GM19463 (cell line): ENCODE measurements around the gene OR51S1.
"Not testable (repeated sequence)": the region's sequence is repeated elsewhere in the genome, so short reads cannot be mapped to it uniquely, and the experiment has no call there.

ENCODE experiments used
- ATAC-seq: cut with Tn5 transposase; IDR thresholded peaks from one replicate; pipeline ENCODE4 v1.9.1; 2021; ENCODE audit warnings: mild to moderate bottlenecking, moderate library complexity; ENCODE audit not compliant: unreplicated experiment

Gene OR51S1, protein sequence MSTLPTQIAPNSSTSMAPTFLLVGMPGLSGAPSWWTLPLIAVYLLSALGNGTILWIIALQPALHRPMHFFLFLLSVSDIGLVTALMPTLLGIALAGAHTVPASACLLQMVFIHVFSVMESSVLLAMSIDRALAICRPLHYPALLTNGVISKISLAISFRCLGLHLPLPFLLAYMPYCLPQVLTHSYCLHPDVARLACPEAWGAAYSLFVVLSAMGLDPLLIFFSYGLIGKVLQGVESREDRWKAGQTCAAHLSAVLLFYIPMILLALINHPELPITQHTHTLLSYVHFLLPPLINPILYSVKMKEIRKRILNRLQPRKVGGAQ

DNA sequence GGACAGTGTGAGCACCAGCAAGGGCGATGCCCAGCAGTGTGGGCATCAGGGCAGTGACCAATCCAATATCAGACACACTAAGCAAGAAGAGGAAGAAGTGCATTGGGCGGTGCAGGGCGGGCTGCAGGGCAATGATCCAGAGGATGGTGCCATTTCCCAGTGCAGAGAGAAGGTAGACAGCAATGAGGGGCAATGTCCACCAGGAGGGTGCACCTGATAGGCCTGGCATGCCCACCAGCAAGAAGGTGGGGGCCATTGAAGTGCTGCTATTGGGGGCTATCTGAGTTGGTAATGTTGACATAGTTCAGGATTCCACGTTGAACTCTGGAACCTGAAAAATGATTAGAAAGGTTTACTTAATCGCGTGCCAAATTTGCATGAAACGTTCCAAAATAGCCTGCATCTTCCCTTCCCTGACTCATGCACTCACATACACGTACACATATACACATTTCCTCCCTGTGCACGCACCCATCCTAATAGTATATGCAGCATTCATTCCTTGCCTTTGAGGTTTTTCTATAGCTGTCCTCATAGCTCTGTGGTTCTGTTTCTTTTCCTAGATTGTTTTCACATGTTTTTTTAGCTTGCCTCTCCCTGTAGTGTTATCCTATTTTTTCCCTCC lies at the start of gene OR51S1:
TSS of gene OR51S1 (minus strand) at position 301 of the 625 bp plus-strand sequence. CDS start at position 301, 0 bp downstream.
- no peak for ATAC-seq

DNA sequence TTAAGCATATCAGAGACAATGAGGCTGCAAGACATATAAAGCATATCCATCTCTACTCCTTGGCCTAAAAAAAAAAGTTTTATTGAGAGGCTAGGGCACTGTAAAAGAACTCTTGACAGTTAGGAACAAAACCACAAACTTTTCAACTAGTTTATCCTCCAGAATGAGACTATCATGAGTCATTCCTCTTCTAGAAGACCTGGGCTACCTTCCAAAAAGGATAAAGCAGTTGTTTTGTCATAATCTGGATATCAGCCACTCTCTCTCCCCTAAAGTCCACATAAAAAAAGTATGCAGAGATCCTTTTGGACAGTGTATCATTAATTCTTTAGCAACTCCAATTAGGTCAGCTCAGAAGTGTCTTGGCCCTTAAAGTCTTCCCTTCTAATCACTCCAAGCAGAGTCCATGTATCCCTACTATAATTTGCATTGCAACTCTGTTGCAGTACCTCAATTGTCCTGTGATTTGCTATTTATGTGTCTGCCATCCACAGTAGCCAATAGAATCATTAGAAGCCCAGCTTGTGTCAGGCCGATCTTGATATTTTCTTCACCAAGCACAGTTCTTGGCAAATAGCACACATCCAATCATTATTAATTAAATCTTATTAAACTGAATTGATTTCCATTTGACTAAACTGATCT lies 43.1 kb upstream of the OR51S1 start:
- ATAC-seq, result no peak

DNA sequence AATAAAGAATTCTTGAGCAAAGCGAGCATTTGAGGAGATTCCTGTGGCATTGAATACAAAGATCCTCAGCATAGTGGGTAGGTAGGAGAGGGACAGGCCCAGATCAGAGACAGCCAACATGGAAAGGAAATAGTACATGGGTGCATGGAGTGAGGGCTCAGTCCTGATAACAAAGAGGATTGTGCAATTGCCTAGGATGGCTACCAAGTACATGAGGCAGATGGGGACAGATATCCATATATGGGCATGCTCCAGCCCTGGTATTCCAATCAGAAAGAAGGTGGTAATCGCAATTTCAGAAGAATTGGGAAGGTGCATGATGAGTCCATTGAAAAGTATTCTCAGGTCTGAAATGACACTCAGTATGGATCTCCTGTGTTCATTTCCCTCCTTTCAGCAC lies 41.3 kb upstream of the OR51S1 start:
- ATAC-seq, result no peak

DNA sequence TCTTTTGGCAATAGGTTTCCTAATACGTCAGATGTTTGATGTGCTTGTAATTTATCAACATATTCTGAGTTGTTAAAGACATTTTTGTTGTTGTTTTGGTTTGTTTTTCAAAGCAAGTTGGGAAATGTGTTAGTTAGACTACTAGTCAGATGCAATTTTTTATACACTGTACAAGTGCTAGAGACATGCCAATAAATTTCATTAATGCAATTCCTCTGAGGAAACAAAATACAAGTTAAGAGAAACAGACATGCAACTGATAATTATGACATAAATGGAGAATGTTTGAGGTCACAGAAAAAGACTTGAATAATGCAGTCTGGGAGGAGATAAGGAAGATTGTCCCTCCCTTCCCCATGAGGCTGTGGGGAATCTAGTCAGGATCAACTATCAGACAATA lies 38.6 kb upstream of the OR51S1 start:
- no peak for ATAC-seq

DNA sequence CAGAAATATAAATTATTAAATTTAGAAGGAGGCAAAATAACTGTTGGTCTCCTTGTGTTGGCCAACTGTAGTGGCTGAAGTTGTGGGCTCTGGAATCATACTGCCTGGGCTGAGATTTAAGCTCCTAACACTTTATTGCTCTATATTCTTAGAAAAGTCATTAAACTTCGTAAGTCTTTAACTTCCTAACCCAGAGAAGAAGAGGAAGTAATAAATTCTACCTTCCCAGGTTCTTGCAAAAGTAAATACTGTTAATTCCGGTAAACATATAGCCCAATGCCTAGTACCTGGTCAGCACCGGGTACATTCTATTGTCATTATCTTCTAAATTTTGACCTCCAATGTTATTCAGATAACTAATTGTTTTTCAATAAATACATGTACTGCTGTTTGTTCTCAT lies 37.2 kb upstream of the OR51S1 start:
- no peak for ATAC-seq

DNA sequence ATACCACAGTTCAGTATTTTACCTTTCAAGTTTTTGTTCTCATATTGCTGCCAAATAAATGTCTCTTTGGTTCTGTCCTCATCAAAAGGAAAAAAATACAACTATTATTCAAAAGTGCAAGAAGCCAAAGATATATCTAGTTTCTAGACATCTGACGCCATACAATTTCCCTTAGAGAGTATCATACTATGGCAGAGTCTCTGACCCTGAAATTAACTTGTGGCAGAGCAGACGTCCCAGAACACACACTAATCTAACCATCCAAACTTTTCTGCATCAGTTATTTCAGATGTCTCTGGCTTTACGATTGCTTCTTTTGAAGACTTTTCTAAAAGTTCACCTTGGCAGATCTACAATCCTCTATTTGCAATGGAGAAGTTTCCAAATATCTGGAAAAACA lies 35.4 kb upstream of the OR51S1 start:
- ATAC-seq, result no peak

DNA sequence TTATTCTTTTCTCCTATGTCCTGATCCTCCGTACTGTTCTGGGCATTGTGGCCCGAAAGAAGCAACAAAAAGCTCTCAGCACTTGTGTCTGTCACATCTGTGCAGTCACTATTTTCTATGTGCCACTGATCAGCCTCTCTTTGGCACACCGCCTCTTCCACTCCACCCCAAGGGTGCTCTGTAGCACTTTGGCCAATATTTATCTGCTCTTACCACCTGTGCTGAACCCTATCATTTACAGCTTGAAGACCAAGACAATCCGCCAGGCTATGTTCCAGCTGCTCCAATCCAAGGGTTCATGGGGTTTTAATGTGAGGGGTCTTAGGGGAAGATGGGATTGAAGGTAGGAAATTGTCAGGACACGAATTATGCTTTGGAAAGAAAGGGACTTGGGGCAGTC lies 33.5 kb upstream of the OR51S1 start:
- ATAC-seq, result no peak

DNA sequence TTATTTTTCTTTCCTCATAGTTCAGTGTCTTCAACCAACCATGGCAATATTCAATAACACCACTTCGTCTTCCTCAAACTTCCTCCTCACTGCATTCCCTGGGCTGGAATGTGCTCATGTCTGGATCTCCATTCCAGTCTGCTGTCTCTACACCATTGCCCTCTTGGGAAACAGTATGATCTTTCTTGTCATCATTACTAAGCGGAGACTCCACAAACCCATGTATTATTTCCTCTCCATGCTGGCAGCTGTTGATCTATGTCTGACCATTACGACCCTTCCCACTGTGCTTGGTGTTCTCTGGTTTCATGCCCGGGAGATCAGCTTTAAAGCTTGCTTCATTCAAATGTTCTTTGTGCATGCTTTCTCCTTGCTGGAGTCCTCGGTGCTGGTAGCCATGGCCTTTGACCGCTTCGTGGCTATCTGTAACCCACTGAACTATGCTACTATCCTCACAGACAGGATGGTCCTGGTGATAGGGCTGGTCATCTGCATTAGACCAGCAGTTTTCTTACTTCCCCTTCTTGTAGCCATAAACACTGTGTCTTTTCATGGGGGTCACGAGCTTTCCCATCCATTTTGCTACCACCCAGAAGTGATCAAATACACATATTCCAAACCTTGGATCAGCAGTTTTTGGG lies 33.0 kb upstream of the OR51S1 start, which contains the start of gene OR51T1:
TSS of gene OR51T1 (plus strand) at position 41 of the 641 bp plus-strand sequence. CDS start at position 41, 0 bp downstream.
- ATAC-seq, result no peak

DNA sequence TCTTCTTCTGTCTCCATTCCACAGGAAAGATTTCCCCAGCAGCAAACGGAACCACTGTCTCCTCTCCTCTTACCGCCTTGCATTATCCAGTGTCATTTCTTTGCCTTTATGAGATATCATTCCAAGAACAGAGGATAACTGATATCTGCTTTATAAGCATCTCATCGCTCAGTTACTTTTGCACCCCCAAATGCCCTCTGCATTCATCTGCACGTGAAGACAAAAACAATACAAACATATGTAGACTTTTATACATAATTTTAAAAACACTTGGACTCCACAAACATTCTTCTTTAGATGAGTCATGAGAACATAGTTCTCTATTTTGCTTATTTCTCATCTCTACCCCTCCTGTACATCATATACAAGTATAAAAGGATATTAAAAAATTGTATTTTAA lies 32.2 kb upstream of the OR51S1 start:
- ATAC-seq, result no peak

DNA sequence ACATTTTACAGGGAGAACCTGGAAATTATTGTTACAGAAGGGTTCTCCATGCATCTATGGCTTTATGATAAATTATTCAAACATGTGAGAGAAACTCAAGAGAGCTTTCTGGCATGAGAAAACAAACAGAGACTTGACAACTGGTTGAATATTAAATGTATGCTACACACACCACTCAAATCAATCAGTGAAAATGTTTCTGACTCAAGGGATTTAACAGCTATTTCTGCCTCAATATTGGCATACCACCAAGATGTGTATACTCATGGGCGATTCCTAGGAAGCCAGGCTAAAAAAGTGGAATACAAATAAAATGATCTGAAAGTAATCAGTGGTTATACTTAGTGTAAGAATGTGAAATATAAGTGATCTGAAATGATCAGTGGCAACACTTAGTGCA lies 16.8 kb upstream of the OR51S1 start:
- no peak for ATAC-seq

DNA sequence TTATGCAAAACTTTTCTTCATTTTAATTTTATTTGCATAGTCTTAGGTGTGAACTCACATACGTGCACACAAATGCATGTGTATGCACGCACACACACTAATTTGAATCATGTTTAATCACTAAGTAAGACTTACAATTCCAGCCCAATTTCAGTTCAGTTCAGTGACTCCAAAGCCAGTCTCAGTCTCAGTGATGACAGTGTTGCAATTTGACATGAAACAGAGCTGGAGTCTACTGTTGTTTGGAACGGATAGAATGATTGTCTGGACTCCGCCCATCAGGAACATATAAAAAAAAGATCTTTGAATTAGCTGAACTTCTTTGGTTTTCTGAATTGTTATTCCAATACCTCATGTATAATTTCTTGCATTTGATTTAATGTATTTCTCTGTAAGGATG lies 14.9 kb upstream of the OR51S1 start:
- ATAC-seq, result no peak

DNA sequence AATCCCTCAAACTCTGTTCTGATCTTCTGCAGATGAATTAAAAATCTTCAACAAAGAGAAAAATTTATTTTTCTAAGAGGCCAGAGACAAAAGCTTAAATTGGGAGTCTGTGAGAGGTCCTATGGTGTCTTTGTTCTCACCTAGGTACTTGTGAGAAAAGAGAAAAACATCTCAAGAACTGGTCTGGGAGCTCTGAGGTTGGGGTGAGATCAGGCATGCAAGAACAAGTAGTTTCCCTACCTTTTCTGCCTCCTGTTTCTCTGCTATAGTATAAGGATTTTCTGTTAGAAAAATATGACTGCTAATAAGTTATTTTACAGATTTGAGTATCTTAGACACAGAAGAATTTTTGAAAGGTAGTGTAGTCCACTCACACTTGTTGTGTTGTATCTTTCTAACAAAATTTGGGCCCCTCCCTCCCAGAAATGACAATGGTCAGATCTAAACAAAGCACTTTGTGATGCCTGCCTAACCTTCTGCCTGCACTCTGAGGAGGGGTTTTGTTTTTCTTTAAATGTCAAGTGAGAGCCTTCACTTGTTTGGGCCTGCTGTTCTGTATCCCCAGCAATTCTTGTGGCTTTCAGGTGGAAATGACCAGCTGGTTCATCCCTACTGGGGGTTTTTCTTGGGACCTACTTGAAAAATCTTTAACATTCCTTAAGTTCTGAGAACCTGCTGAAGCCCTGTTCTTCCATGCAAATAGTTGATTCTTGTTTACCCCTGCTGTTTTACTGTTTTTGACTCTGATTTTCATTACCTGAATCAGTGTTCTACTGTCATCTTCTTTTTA lies 13.6 kb upstream of the OR51S1 start:
- no peak for ATAC-seq

DNA sequence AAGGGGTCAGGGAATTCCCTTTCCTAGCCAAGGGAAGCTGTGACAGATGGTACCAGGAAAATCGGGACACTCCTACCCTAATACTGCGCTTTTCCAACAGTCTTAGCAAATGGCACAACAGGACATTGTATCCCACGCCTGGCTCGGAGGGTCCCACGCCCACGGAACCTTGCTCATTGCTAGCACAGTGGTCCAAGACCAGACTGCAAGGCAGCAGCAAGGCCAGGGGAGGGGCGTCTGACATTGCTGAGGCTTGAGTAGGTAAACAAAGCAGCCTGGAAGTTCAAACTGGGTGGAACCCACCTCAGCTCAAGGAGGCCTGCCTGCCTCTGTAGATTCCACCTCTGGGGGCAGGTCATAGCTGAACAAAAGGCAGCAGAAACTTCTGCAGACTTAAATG lies 5.3 kb upstream of the OR51S1 start:
- not testable (repeated sequence) for ATAC-seq

DNA sequence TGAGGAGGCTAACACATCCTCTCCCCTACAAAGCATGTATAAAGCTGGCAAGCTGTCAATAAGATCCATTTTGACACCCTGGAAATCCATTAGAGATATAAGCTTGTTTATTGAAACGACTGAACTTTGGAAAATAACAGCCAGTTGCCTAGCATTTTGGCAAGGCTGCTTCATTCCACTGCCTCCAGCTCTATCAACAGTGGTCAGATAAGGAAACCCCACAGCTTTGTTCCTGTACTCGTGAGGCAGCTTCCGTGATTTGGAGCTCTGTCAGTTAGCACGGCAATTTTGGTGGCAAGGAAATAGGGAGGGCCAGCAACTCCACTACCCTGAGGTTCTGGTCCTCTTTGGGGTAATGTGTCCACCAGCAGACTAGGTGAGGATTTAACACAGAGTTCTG lies 2.0 kb upstream of the OR51S1 start:
- ATAC-seq, result no peak

DNA sequence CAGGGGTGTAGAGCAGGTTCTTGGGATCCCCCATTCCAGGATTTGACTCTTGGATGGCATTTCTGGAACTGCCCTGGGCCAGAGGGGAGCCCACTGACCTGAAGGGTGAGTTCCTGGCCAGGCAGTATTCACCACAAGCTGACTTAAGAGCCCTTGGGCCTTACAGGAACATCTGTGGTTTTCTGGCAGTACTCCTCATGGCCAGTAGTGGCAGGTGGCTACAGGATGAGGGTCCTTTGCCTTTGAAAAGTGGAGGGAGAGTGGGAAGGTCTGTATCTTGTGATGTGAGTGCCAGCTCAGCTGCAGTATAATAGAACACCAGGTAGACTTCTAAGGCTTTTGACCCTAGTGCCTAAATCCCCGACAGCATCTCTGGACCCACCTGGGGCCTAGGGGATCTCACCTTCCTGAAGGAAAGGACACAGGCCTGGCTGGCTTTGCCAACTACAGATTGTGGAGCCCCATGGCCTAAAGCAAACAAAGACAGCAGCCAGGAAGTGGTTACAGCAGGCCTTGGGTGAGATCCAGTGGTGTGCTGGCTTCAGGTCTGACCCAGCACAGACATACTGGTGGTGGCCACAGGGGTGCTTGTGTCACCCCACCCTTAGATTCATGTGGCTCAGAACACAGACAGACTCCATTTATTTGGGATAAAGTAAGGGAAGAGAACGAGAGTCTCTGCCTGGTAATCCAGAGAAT lies 9.0 kb downstream of the OR51S1 start:
- ATAC-seq, result no peak

DNA sequence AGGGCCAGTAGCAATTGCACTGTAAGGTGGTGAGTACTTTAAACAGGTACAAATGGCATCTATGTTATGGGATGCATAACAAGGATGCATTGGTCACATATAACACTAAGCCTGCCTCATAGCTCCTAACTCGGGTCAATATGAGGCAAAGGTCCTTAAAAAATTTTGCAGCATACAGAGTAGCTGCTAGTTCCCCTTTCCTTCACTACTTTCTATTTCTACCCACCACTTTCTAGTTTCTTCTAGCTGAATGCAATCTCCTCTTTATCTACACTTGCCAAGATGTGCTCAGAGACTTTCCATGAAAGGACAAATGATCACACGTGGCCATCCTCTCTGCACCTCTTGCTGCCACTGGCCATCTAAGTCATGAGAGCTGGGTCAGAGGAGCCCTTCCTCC lies 18.1 kb downstream of the OR51S1 start:
- ATAC-seq, result no peak

DNA sequence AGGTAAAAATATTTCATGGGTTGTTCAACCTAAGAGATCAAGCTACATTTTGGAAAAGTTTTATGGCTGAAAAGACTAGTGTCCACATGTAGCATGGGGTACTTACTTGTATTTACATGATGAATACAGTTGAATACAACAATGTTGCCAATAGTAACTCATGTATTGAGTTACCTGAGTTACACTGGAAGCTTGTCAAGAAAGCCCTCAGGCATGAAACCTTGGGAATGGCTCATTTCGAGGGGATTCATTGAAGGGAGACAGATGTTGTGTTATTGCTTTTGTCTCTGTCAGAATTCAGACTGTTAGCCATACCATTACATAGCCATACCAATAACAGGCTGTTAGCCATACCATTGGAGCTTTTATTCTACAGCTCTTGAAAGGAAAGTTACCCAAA lies 18.7 kb downstream of the OR51S1 start:
- ATAC-seq, result no peak

DNA sequence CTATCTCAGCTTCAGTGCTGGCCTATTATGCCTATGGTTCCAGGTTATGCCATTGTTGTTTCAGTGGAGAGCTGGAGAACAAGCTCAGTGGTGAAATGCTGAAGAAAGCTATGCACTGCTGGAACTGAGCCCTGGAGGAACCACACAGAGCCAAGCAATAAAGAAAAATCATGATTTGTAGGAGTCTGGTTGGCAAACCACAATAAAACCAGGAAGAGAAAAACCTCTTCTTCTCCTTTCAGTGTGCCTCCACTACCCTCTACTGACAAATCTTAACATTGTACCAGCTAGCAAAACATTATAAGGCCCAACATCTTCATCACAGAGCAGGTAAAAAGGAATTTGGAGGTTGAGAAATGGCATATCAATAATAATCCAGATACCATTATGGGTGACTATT lies 22.6 kb downstream of the OR51S1 start:
- ATAC-seq, result no peak

DNA sequence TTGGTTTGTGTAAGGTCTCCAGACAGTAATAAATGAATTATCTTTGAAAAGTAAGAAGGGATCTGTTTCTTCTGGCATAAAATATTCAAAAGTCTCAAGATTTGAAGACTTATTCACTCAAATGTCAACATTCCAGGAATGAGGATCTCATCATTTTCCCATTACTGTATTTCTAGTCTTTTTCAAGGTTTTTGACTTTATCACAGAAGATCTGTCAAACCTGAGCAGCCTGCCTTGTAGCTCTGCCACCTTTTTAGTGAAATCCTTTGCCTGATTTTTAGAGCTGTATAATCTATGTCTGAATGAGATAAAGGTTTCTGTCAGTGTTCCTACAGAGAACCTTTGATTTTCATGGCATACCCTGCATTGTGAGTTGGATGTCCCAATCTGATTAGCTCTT lies 23.9 kb downstream of the OR51S1 start:
- no peak for ATAC-seq

DNA sequence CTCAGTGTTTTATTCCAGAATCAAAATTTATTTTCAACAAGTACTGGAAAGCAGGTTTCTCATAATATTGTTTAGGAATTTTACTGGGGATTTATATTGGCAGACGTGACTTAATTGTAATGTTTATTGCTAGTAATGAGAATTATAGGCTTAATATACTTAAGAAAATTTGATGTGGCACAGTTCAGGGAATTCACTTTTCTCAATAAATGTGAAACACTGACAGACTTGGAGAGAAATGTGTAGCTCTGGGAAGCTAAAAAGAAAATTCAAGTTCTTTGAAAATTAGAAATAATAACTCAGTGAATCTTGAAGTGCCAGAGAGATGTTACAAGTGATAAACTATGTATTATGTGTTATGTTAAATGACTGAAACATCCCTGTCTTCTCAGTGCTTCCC lies 28.0 kb downstream of the OR51S1 start, which contains the start of gene OR51F2:
TSS of gene OR51F2 (plus strand) at position 301 of the 400 bp plus-strand sequence. CDS start 101 bp downstream, outside the sequence.
- ATAC-seq, result no peak
